Neuronal stem cell (in vitro differentiated cells): ENCODE data around the gene UMODL1.
A peak's percentile ranks its signal among the peaks of the same experiment; 100 is the strongest.
"Not testable (repeated sequence)": the region's sequence is repeated elsewhere in the genome, so short reads cannot be mapped to it uniquely, and the experiment has no call there.

Source experiments
- DNase-seq: peaks from one replicate; pipeline ENCODE4 v3.0.0-alpha.2; 2013; ENCODE audit warnings: low spot score
- H2AFZ ChIP-seq: one replicate; pipeline ENCODE4 v1.6.1; 2013; ENCODE audit warnings: mild to moderate bottlenecking, low read length, inconsistent platforms
- H2AK5ac ChIP-seq: 2 replicates; pipeline ENCODE4 v1.6.1; 2013; ENCODE audit warnings: low read depth, mild to moderate bottlenecking, inconsistent platforms, low read length, moderate library complexity, mixed read lengths
- H2BK120ac ChIP-seq: 2 replicates; pipeline ENCODE4 v1.6.1; 2013; ENCODE audit warnings: low read depth, mild to moderate bottlenecking, inconsistent platforms, low read length, moderate library complexity, mixed read lengths
- H2BK12ac ChIP-seq: one replicate; pipeline ENCODE4 v1.6.1; 2013; ENCODE audit warnings: low read length, inconsistent platforms
- H2BK15ac ChIP-seq: 2 replicates; pipeline ENCODE4 v1.6.1; 2013; ENCODE audit warnings: mild to moderate bottlenecking, low read length, inconsistent platforms, mixed read lengths
- H2BK5ac ChIP-seq: one replicate; pipeline ENCODE4 v1.6.1; 2013; ENCODE audit warnings: inconsistent platforms, mild to moderate bottlenecking, low read length, moderate library complexity
- H3K14ac ChIP-seq: one replicate; pipeline ENCODE4 v1.6.1; 2013; ENCODE audit warnings: low read length, inconsistent platforms
- H3K18ac ChIP-seq: 2 replicates; pipeline ENCODE4 v1.6.1; 2013; ENCODE audit warnings: low read length, inconsistent platforms
- H3K23ac ChIP-seq: 2 replicates; pipeline ENCODE4 v1.6.1; 2013; ENCODE audit warnings: low read depth, mild to moderate bottlenecking, mixed read lengths, low read length, inconsistent platforms; ENCODE audit not compliant: poor library complexity
- H3K27ac ChIP-seq: replicated peaks from 3 replicates; pipeline ENCODE4 v1.5.1; 2013; ENCODE audit warnings: low read length, inconsistent platforms
- H3K27me3 ChIP-seq, 3 experiments: 2 replicates each; pipeline ENCODE4 v1.6.1; 2013; ENCODE audit warnings: low read length in 3 of 3, mild to moderate bottlenecking in 2 of 3, inconsistent platforms in 1 of 3, low read depth in 1 of 3, mixed read lengths in 1 of 3, moderate library complexity in 1 of 3; ENCODE audit not compliant: control insufficient read depth in 3 of 3, insufficient read depth in 3 of 3
- H3K36me3 ChIP-seq, 2 donors: replicated peaks in 1 of 2; 2 replicates each; pipeline ENCODE4 v1.6.1; 2013; ENCODE audit warnings: low read length in 2 of 2; ENCODE audit not compliant: control insufficient read depth in 2 of 2, insufficient read depth in 2 of 2
- H3K4ac ChIP-seq: 2 replicates; pipeline ENCODE4 v1.6.1; 2013; ENCODE audit warnings: inconsistent platforms, mild to moderate bottlenecking, low read length, moderate library complexity
- H3K4me1 ChIP-seq, 2 donors: 1 replicate in 1 of 2; 2 replicates in 1 of 2; pipeline ENCODE4 v1.6.1; 2013; ENCODE audit warnings: low read length in 2 of 2, low read depth in 1 of 2; ENCODE audit not compliant: control insufficient read depth in 2 of 2, insufficient read depth in 1 of 2
- H3K4me2 ChIP-seq: one replicate; pipeline ENCODE4 v1.6.1; 2013; ENCODE audit warnings: mild to moderate bottlenecking, low read length, inconsistent platforms; ENCODE audit not compliant: insufficient read depth, poor library complexity, severe bottlenecking
- H3K4me3 ChIP-seq, 2 donors: 2 replicates each; pipeline ENCODE4 v1.5.1; 2013; ENCODE audit warnings: low read length in 2 of 2, mild to moderate bottlenecking in 2 of 2, inconsistent platforms in 1 of 2, moderate library complexity in 1 of 2
- H3K79me1 ChIP-seq: one replicate; pipeline ENCODE4 v1.6.1; 2013; ENCODE audit warnings: low read depth, mild to moderate bottlenecking, inconsistent platforms, low read length, moderate library complexity
- H3K9ac ChIP-seq: one replicate; pipeline ENCODE4 v1.6.1; 2013; ENCODE audit warnings: mild to moderate bottlenecking, low read depth, low read length, inconsistent platforms; ENCODE audit not compliant: poor library complexity
- H3K9me3 ChIP-seq, 2 donors: replicated peaks in 1 of 2; 2 replicates each; pipeline versions ENCODE3 to v1.6.1; 2013; ENCODE audit warnings: low read length in 2 of 2, mild to moderate bottlenecking in 2 of 2, inconsistent platforms in 1 of 2, low read depth in 1 of 2, mixed read lengths in 1 of 2, moderate library complexity in 1 of 2; ENCODE audit not compliant: control insufficient read depth in 2 of 2, insufficient read depth in 1 of 2
- H4K8ac ChIP-seq: one replicate; pipeline ENCODE4 v1.6.1; 2013; ENCODE audit warnings: low read depth, mild to moderate bottlenecking, inconsistent platforms, low read length, moderate library complexity
- H4K91ac ChIP-seq: one replicate; pipeline ENCODE4 v1.6.1; 2013; ENCODE audit warnings: low read length, low read depth, mild to moderate bottlenecking, inconsistent platforms; ENCODE audit not compliant: poor library complexity
- WGBS, 2 donors: extraction: QIAGEN DNeasy Blood & Tissue Kit; methylation state at CpG; one replicate each; pipeline ENCODE4 v1.1.7; 2013; ENCODE audit warnings: missing lambda C conversion rate in 2 of 2, mixed read lengths in 1 of 2; ENCODE audit not compliant: insufficient read length in 2 of 2, insufficient replicate concordance in 1 of 2; ENCODE audit errors: extremely low coverage in 2 of 2; 5-methylcytosine and 5-hydroxymethylcytosine counted together

Gene UMODL1

DNA sequence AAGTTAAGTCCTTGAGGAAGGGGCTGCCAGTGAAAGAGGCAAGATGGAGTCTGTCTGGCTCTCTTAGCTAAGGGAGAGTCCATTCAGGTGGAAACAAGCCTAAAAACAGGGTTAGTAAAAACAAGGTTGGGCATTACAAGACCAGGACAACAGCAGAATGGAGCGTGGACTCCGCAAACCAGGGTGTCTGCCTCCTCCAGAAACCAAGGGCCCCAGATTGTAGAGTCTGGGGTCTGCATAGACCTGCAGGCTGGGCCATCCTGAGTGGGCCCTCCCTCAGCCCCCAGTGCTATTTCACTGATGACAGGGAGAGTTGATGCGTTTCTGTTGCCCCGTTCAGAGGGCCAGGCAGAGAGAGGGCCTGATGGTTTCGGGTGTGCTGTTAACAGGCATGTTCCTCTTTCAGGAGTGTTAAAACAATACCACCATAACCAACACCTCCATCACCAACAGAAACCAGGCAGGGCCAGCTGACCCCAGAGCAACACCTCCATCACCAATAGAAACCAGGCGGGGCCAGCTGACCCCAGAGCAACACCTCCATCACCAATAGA lies 6.6 kb downstream of the UMODL1 start:
- H2AFZ ChIP-seq, H3K4me3 ChIP-seq, H2BK5ac ChIP-seq, H3K79me1 ChIP-seq, H3K4me1 ChIP-seq, H2AK5ac ChIP-seq, H3K9me3 ChIP-seq, H4K8ac ChIP-seq, H2BK120ac ChIP-seq, H3K36me3 ChIP-seq, H3K4ac ChIP-seq, H2BK15ac ChIP-seq, H3K27ac ChIP-seq, H3K23ac ChIP-seq, H4K91ac ChIP-seq, H3K14ac ChIP-seq, DNase-seq, H2BK12ac ChIP-seq, H3K4me2 ChIP-seq, H3K9ac ChIP-seq: not testable (repeated sequence)
- WGBS, 2 donors, result no CpG with 5 or more reads among the region's 6 CpGs
- H3K18ac ChIP-seq, result peak overlapping the region; percentile 25
- peaks cover 0 to 20% (median 0%) of the 10 kb centered on the region in 3 experiments for H3K27me3 ChIP-seq

DNA sequence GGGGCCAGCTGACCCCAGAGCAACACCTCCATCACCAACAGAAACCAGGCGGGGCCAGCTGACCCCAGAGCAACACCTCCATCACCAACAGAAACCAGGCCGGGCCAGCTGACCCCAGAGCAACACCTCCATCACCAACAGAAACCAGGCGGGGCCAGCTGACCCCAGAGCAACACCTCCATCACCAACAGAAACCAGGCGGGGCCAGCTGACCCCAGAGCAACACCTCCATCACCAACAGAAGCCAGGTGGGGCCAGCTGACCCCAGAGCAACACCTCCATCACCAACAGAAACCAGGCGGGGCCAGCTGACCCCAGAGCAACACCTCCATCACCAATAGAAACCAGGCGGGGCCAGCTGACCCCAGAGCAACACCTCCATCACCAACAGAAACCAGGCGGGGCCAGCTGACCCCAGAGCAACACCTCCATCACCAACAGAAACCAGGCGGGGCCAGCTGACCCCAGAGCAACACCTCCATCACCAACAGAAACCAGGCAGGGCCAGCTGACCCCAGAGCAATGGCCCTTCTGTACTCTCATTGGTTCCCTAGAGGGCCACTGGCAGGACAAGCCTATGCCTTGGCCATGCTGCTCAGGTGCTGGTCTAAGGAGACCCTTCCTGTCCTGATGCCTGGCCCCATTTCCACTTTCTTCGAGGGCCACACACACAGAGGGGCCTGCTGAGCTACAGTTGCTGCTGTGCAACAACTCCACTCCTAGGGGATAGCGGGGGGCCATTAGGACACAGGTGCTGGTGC lies 7.3 kb downstream of the UMODL1 start:
- H2BK5ac ChIP-seq, H3K18ac ChIP-seq, H3K9ac ChIP-seq, DNase-seq, H4K8ac ChIP-seq, H2AFZ ChIP-seq, H3K4ac ChIP-seq, H2BK120ac ChIP-seq, H3K14ac ChIP-seq, H2BK15ac ChIP-seq, H3K4me3 ChIP-seq, H2AK5ac ChIP-seq, H4K91ac ChIP-seq, H3K23ac ChIP-seq, H3K27ac ChIP-seq, H2BK12ac ChIP-seq, H3K4me1 ChIP-seq, H3K36me3 ChIP-seq, H3K4me2 ChIP-seq, H3K9me3 ChIP-seq, H3K79me1 ChIP-seq: not testable (repeated sequence)
- H3K27me3 ChIP-seq, result peaks cover 0 to 20% (median 0%) of the 10 kb centered on the region in 3 experiments
- no CpG with 5 or more reads among the region's 10 CpGs for WGBS, 2 donors

DNA sequence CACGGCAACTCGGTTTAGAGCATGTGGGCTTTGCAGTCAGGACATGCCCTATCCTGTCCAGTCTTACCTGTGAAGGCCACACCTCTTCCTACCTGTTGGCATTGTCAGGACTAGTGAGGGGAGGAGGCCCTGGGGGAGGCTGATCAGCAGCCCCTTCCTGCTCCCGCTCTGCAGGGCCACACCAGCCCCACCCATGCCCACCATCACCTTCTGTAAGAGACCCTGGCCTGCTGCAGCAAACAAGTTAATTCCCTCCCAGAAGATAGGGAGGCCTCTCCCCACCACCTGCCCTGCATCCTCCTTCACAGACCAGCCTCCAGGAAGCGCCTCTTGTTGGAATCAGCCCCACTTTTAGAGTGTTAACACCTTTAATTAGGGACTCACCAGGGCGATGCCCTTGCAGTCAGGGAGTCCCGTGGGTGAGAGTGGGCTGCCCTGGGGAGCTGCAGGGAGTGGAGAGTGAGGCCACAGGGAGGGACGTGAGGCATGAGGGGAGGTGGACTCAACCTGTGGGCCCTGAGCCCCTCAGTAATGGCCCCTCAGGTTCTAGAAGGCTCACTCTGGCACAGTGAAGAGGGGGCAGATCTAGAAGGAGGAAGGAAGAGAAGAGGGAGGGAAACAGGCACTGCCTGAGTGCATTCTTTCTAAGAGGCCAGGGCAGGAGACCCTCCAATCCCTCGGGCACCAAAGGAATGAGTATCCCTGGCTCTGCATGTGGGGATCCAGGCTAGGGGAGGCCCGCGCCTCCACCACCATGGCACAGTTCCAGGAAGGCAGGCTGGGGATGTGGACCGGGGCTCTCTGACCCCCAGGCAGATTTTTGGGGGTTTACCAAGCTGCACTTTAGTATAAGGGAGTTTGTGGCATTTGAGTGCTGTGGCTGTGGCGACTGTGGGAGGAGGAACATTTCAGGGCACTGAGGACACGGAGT lies 8.2 kb downstream of the UMODL1 start:
- H3K23ac ChIP-seq, result no peak overlapping the region
- H3K9me3 ChIP-seq, result no peaks in the 10 kb centered on the region
- no peak overlapping the region for H2BK5ac ChIP-seq
- no peak overlapping the region for H4K8ac ChIP-seq
- no peak overlapping the region for H3K4ac ChIP-seq
- no peak overlapping the region for H4K91ac ChIP-seq
- peaks cover 0 to 20% (median 0%) of the 10 kb centered on the region in 3 experiments for H3K27me3 ChIP-seq
- no peak overlapping the region for H3K14ac ChIP-seq
- no CpG with 5 or more reads among the region's 13 CpGs for WGBS, 2 donors
- no peak for DNase-seq
- H2BK120ac ChIP-seq, result no peak overlapping the region
- H3K4me2 ChIP-seq, result no peak overlapping the region
- no peak overlapping the region for H2BK15ac ChIP-seq
- no peak overlapping the region for H2AFZ ChIP-seq
- H3K18ac ChIP-seq, result peak overlapping the region; percentile 16
- peak overlapping the region; percentile 73 for H2BK12ac ChIP-seq
- H3K9ac ChIP-seq, result no peak overlapping the region
- H2AK5ac ChIP-seq, result peak overlapping the region; percentile 32
- H3K4me3 ChIP-seq, result no peak overlapping the region
- H3K79me1 ChIP-seq, result no peaks in the 10 kb centered on the region
- H3K4me1 ChIP-seq, result peaks cover 9% of the 10 kb centered on the region in 2 donors
- no peaks in the 10 kb centered on the region for H3K36me3 ChIP-seq
- H3K27ac ChIP-seq, result no peak overlapping the region
